ENCODE measurements around the gene MXD4. TPM values are rescaled to one million over a fixed set of nuclear protein-coding genes. Genes with fewer than 3 reads are reported as not detected.

MXD4 gene
- polyA plus RNA-seq, 1 of the 3 experiments (the other 2 are of a cell fraction): 38.6 TPM

- H3K4me3 ChIP-seq (ENCODE audit: low read depth in 2 of 2, low read length in 1 of 2): no peak overlapping the region
- H3K27ac ChIP-seq (ENCODE audit: low read depth in 2 of 2, low read length in 1 of 2): no peak overlapping the region
- H3K9me2 ChIP-seq: no peaks in the 10 kb centered on the region
- no peak overlapping the region for H2AFZ ChIP-seq (ENCODE audit: low read depth)
- ChIA-PET CTCF (interaction anchor here (1.3 kb wide), 1 partner anchor 172 kb away, joined by 3 read pairs; no protein-coding TSS in a partner anchor), POLR2A (no interaction called here)
- H3K79me2 ChIP-seq (ENCODE audit: insufficient read depth): peaks cover 17% of the 10 kb centered on the region
- H3K9me3 ChIP-seq: no peaks in the 10 kb centered on the region
- no peaks in the 10 kb centered on the region for H3K27me3 ChIP-seq (ENCODE audit: insufficient read depth)
- H3K4me2 ChIP-seq: no peak overlapping the region
- H3F3A ChIP-seq (replicated peaks; ENCODE audit: insufficient read depth): no peaks in the 10 kb centered on the region
- whole genome bisulfite sequencing (ENCODE audit: low lambda C conversion rate): 95% methylated on average over 2 of the region's 6 CpGs
- peaks cover 0 to 4% of the 10 kb centered on the region in 2 experiments for H3K36me3 ChIP-seq (replicated peaks in 1 of 2; ENCODE audit: control insufficient read depth in 1 of 2, insufficient read depth in 2 of 2, low read length in 1 of 2)
- H4K20me1 ChIP-seq (ENCODE audit: insufficient read depth): peaks cover 10% of the 10 kb centered on the region
- TF ChIP-seq, protein P1, sequence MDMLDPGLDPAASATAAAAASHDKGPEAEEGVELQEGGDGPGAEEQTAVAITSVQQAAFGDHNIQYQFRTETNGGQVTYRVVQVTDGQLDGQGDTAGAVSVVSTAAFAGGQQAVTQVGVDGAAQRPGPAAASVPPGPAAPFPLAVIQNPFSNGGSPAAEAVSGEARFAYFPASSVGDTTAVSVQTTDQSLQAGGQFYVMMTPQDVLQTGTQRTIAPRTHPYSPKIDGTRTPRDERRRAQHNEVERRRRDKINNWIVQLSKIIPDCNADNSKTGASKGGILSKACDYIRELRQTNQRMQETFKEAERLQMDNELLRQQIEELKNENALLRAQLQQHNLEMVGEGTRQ (IDR thresholded peaks at IDR 0.05; ENCODE audit: borderline replicate concordance, low read depth, low read length): no peak
- TF ChIP-seq SIN3A (IDR thresholded peaks at IDR 0.05; ENCODE audit: borderline replicate concordance, low read depth, low read length): no peak
- no peak for TF ChIP-seq FOXM1 (IDR thresholded peaks at IDR 0.05; ENCODE audit: low read depth)
- no peak for TF ChIP-seq GATA2 (CRISPR knock-in tag; IDR thresholded peaks at IDR 0.05)
- TF ChIP-seq RCOR1 (IDR thresholded peaks at IDR 0.05; ENCODE audit: low read length): no peak
- TF ChIP-seq CTCF (IDR thresholded peaks at IDR 0.05): no peak
- H3K4me1 ChIP-seq (ENCODE audit: control insufficient read depth in 1 of 2, insufficient read depth in 2 of 2, low read depth in 1 of 2, low read length in 1 of 2): peaks cover 5 to 55% of the 10 kb centered on the region in 2 experiments; a peak in 2 of 4 replicates
- no peak for DNase-seq
- no peak overlapping the region for H3K9ac ChIP-seq
Measured at GRCh38 chr4:2264481-2265041, 2.7 kb upstream of the MXD4 start.

- WGBS (ENCODE audit: low lambda C conversion rate): 88% methylated on average over 2 of the region's 6 CpGs
- peaks cover 17% of the 10 kb centered on the region for H4K20me1 ChIP-seq (ENCODE audit: insufficient read depth)
- H3K4me1 ChIP-seq (ENCODE audit: control insufficient read depth in 1 of 2, insufficient read depth in 2 of 2, low read depth in 1 of 2, low read length in 1 of 2): peaks cover 5 to 56% of the 10 kb centered on the region in 2 experiments; a peak in 2 of 4 replicates
- no peak overlapping the region for H3K4me2 ChIP-seq
- H3K27me3 ChIP-seq (ENCODE audit: insufficient read depth): no peaks in the 10 kb centered on the region
- no peaks in the 10 kb centered on the region for H3K9me2 ChIP-seq
- H3K9ac ChIP-seq: no peak overlapping the region
- H2AFZ ChIP-seq (ENCODE audit: low read depth): no peak overlapping the region
- DNase-seq: no peak
- POLR2A ChIA-PET: no interaction called here
- TF ChIP-seq NFIC (IDR thresholded peaks at IDR 0.05; ENCODE audit: borderline replicate concordance) (no peak), FOSL2 (IDR thresholded peaks at IDR 0.05; ENCODE audit: borderline replicate concordance, low read depth) (no peak), EP300 (IDR thresholded peaks at IDR 0.05; ENCODE audit: borderline replicate concordance in 1 of 2, low read depth in 1 of 2, low read length in 1 of 2) (no peak)
- TF ChIP-seq, protein P2, sequence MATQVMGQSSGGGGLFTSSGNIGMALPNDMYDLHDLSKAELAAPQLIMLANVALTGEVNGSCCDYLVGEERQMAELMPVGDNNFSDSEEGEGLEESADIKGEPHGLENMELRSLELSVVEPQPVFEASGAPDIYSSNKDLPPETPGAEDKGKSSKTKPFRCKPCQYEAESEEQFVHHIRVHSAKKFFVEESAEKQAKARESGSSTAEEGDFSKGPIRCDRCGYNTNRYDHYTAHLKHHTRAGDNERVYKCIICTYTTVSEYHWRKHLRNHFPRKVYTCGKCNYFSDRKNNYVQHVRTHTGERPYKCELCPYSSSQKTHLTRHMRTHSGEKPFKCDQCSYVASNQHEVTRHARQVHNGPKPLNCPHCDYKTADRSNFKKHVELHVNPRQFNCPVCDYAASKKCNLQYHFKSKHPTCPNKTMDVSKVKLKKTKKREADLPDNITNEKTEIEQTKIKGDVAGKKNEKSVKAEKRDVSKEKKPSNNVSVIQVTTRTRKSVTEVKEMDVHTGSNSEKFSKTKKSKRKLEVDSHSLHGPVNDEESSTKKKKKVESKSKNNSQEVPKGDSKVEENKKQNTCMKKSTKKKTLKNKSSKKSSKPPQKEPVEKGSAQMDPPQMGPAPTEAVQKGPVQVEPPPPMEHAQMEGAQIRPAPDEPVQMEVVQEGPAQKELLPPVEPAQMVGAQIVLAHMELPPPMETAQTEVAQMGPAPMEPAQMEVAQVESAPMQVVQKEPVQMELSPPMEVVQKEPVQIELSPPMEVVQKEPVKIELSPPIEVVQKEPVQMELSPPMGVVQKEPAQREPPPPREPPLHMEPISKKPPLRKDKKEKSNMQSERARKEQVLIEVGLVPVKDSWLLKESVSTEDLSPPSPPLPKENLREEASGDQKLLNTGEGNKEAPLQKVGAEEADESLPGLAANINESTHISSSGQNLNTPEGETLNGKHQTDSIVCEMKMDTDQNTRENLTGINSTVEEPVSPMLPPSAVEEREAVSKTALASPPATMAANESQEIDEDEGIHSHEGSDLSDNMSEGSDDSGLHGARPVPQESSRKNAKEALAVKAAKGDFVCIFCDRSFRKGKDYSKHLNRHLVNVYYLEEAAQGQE (IDR thresholded peaks at IDR 0.05; ENCODE audit: low read depth, low read length): no peak
- no peak overlapping the region for H3K4me3 ChIP-seq (ENCODE audit: low read depth in 2 of 2, low read length in 1 of 2)
- H3K9me3 ChIP-seq: no peaks in the 10 kb centered on the region
- peaks cover 0 to 6% of the 10 kb centered on the region in 2 experiments for H3K36me3 ChIP-seq (replicated peaks in 1 of 2; ENCODE audit: control insufficient read depth in 1 of 2, insufficient read depth in 2 of 2, low read length in 1 of 2)
- H3F3A ChIP-seq (replicated peaks; ENCODE audit: insufficient read depth): no peaks in the 10 kb centered on the region
- H3K27ac ChIP-seq (ENCODE audit: low read depth in 2 of 2, low read length in 1 of 2): no peak overlapping the region; a peak in 1 of 4 replicates
- CTCF ChIA-PET: interaction anchor here (1.3 to 1.5 kb wide), 2 partner anchors 172 to 198 kb away, joined by 3 read pairs; no protein-coding TSS in a partner anchor
- peaks cover 24% of the 10 kb centered on the region for H3K79me2 ChIP-seq (ENCODE audit: insufficient read depth)
Measured at GRCh38 chr4:2263926-2264321, 2.0 kb upstream of the MXD4 start.

All from SK-N-SH (cell line).